ENCODE results near the gene EXOC4. TPM values are rescaled to one million over a fixed set of nuclear protein-coding genes. Genes with fewer than 3 reads are reported as not detected.

The EXOC4 gene
- total RNA-seq, 4 donors from 2014 or later, result 36.6 to 64.0 (median 57.4) TPM

DNA sequence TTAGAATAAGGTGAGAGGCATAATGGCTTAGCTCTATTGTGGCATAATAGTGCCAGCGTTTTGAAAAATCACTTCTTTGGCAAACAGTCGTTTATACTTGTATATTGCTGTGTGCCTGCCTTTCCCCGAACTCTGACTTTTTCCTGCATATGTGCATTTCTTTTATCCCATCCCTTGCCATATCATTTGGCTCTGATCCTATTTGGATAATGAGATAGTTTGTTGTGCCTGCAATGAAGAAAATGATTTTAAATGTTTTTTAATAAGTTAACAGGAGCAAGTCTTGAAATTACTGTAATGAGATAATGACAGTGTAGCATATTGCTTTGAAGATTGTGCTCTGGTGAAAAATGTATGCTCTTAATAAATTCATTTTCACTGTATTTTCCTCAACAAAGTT, 586.2 kb downstream of the EXOC4 start:
- Histone ChIP-seq H3K4me1 (peaks cover 0 to 30% (median 16%) of the 10 kb centered on the region in 4 donors), H3K36me3 (no peaks in the 10 kb centered on the region), H3K27me3 (no peaks in the 10 kb centered on the region), H3K27ac (replicated peaks in 1 of 4) (no peak overlapping the region), H3K4me3 (no peak overlapping the region), H3K9me3 (peaks cover 0 to 4% (median 0%) of the 10 kb centered on the region in 4 donors)
- TF ChIP-seq EP300 (IDR thresholded peaks at IDR 0.05), result no peak
- TF ChIP-seq, protein P1, sequence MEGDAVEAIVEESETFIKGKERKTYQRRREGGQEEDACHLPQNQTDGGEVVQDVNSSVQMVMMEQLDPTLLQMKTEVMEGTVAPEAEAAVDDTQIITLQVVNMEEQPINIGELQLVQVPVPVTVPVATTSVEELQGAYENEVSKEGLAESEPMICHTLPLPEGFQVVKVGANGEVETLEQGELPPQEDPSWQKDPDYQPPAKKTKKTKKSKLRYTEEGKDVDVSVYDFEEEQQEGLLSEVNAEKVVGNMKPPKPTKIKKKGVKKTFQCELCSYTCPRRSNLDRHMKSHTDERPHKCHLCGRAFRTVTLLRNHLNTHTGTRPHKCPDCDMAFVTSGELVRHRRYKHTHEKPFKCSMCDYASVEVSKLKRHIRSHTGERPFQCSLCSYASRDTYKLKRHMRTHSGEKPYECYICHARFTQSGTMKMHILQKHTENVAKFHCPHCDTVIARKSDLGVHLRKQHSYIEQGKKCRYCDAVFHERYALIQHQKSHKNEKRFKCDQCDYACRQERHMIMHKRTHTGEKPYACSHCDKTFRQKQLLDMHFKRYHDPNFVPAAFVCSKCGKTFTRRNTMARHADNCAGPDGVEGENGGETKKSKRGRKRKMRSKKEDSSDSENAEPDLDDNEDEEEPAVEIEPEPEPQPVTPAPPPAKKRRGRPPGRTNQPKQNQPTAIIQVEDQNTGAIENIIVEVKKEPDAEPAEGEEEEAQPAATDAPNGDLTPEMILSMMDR (IDR thresholded peaks at IDR 0.05), result no peak
- TF ChIP-seq POLR2AphosphoS5 (IDR thresholded peaks at IDR 0.05), result no peak
- TF ChIP-seq POLR2A (IDR thresholded peaks at IDR 0.05; ENCODE audit: low read depth), result no peak
- DNase-seq (ENCODE audit: extremely low spot score), result no peak
- 91% methylated on average over 3 of the region's 3 CpGs for WGBS
- intact Hi-C loops (cut with DNase I), result no loop called here

DNA sequence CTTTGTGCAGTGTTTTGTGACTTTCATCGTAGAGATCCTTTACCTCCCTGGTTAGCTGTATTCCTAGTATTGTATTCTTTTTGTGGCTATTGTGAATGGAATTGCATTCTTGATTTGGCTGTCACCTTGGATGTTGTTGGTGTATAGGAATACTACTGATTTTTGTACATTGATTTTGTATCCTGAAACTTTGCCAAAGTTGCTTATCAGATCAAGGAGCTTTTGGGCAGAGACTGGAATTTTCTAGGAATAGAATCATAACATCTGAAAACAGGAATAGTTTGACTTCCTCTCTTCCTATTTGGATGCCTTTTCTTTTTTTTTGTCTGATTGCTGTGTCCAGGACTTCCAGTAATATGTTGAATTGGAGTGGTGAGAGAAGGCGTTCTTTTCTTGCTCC, 590.5 kb downstream of the EXOC4 start:
- intact Hi-C loops (cut with DNase I), result no loop called here
- Histone ChIP-seq H3K27me3 (no peaks in the 10 kb centered on the region), H3K9me3 (peaks cover 0 to 4% (median 0%) of the 10 kb centered on the region in 4 donors), H3K4me3 (no peak overlapping the region), H3K4me1 (no peaks in the 10 kb centered on the region), H3K36me3 (no peaks in the 10 kb centered on the region), H3K27ac (replicated peaks in 1 of 4) (no peak overlapping the region)
- DNase-seq (ENCODE audit: extremely low spot score), result no peak
- 81% methylated on average over 2 of the region's 2 CpGs for WGBS
- TF ChIP-seq EP300 (IDR thresholded peaks at IDR 0.05), result no peak
- TF ChIP-seq, protein P1 (IDR thresholded peaks at IDR 0.05), result no peak
- no peak for TF ChIP-seq POLR2AphosphoS5 (IDR thresholded peaks at IDR 0.05)
- no peak for TF ChIP-seq POLR2A (IDR thresholded peaks at IDR 0.05; ENCODE audit: low read depth)

DNA sequence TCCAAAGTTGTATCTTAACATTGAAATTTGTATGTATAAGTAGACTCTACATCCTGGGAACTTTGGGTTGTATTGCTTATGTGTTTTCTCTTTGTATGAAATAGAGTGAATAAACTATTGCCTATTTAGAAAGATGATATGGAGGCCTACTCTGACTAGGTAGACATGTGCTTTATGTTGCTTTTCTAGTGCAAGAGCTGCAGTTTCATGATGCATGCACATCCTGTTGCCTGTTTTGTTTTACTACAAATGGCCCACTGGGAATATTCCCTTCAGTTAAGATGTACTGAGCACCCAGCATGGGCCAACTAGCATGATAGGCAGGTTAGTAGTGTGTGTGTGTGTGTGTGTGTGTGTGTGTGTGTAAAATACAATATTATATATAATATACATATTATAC, 592.1 kb downstream of the EXOC4 start:
- Histone ChIP-seq H3K27ac (replicated peaks in 1 of 4) (no peak overlapping the region), H3K4me1 (no peaks in the 10 kb centered on the region), H3K27me3 (no peaks in the 10 kb centered on the region), H3K9me3 (peaks cover 0 to 4% (median 0%) of the 10 kb centered on the region in 4 donors), H3K36me3 (no peaks in the 10 kb centered on the region), H3K4me3 (no peak overlapping the region)
- TF ChIP-seq POLR2AphosphoS5 (IDR thresholded peaks at IDR 0.05) (no peak), POLR2A (IDR thresholded peaks at IDR 0.05; ENCODE audit: low read depth) (no peak), EP300 (IDR thresholded peaks at IDR 0.05) (no peak)
- TF ChIP-seq, protein P1 (IDR thresholded peaks at IDR 0.05), result no peak
- DNase-seq (ENCODE audit: extremely low spot score), result no peak
- intact Hi-C loops (cut with DNase I), result no loop called here

DNA sequence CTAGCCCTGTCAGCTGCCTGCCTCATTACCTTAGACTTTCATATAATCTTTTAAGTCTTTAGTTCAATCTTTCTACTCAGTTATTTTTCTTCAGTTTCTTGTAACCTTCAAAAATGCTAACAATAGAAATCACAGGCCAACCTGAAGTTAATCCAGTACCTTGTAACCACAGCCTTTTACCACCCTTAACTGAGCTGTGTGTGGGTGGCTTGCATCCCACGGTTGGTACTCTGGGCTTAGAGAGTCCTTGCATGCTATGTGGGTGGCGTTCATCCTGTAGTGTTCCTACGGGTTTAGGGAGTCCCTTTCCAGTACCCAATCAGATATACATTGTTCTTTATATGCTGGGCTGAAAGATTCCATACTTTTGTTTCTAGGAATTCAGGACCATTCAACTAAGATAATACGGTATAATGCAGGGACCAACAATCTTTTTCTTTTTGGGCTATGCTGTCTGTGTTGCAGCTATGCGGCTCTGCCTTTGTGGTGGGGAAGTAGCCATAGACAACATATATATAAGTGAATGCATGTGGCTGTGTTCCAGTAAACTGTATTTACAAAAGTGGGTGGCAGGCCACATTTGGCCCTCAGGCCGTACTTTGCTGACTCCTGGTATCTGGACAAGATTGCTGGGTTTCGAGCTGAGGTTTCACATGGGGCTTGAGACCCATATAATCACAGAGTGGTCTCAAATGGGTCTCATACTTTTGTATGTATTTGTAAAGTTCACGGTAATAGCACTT, 593.5 kb downstream of the EXOC4 start:
- no peak overlapping the region for H3K4me3 ChIP-seq
- H3K9me3 ChIP-seq, result peaks cover 0 to 4% (median 0%) of the 10 kb centered on the region in 4 donors
- intact Hi-C loops (cut with DNase I), result no loop called here
- no peak for DNase-seq (ENCODE audit: extremely low spot score)
- no peak overlapping the region for H3K27ac ChIP-seq (replicated peaks in 1 of 4)
- no peaks in the 10 kb centered on the region for H3K36me3 ChIP-seq
- H3K4me1 ChIP-seq, result peaks cover 0 to 7% (median 2%) of the 10 kb centered on the region in 4 donors
- TF ChIP-seq EP300 (IDR thresholded peaks at IDR 0.05) (no peak), POLR2AphosphoS5 (IDR thresholded peaks at IDR 0.05) (no peak), POLR2A (IDR thresholded peaks at IDR 0.05; ENCODE audit: low read depth) (no peak)
- TF ChIP-seq, protein P1 (IDR thresholded peaks at IDR 0.05), result no peak
- 95% methylated on average over 8 of the region's 8 CpGs for WGBS
- no peaks in the 10 kb centered on the region for H3K27me3 ChIP-seq
